Amygdala (tissue), 56 donors: ENCODE results near the gene PLPPR4.
"Not testable (repeated sequence)": the region's sequence is repeated elsewhere in the genome, so short reads cannot be mapped to it uniquely, and the experiment has no call there.

Source experiments
- DNase-seq, 56 donors: peaks; one replicate each; lab custom pipeline; 2025; lab: John Stamatoyannopoulos, UW

The PLPPR4 gene

GRCh38 chr1:99268021-99268420 is 3.7 kb downstream of the PLPPR4 start:
- no peak for DNase-seq

DNA sequence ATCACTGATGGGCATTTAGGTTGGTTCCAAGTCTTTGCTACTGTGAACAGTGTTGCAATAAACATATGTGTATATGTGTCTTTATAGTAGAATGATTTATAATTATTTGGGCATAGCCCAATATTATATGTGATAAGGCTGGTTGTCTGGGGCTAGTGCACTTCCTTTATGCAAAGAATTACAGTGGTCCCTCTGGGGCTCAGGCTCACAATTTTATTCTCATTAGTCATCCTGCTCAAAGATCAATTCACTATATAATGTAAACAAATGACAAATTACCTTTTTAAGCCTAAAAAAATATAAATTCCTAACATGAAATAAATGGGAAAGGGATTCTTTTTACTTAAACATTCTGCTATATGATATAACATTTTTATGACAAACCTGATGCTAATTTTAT is 5.0 kb downstream of the PLPPR4 start:
- no peak for DNase-seq

GRCh38 chr1:99270646-99271045 is 6.4 kb downstream of the PLPPR4 start:
- DNase-seq: no peak

GRCh38 chr1:99271249-99271648 is 7.0 kb downstream of the PLPPR4 start:
- no peak for DNase-seq

GRCh38 chr1:99277066-99277465 is 12.8 kb downstream of the PLPPR4 start:
- no peak for DNase-seq

- no peak for DNase-seq
Observed at GRCh38 chr1:99279525-99279924, 15.2 kb downstream of the PLPPR4 start.

DNA sequence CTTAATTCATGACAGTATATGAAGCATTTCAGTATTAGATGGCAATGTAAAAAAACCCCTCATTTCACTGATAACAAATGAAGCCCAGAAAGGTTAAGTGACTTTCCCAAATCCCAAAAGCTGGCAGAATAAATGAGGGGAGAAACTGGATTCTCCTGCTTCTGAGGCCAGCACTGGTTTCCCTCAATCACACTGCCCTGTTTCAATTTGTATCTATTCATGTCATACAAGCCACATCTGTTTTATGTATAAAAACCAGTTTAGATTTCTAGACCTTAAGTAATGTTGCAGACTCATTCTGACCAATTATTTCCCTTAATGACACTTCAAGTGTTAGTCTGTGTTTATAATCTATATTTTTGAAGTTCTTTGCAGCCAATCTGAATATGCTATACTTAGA is 16.8 kb downstream of the PLPPR4 start:
- no peak for DNase-seq

DNA sequence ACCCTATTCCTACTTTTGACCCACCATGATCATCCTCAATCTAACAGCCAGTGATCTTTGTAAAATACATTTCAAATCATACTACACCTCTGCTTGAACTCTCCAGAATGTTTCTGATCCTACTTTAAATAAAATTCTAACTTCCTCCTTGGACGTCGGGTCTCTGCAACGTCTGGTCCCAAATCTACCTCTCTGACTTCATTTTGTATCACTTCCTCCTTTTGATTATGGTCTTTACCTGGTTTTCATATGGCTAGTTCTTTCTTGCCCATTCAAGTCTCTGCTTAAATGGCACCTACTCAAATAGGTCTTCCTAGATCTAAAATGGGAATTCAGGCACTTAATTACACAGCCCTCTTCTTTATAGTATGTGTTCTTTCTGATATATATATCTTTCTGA is 18.2 kb downstream of the PLPPR4 start:
- no peak for DNase-seq

GRCh38 chr1:99283521-99283920 is 19.2 kb downstream of the PLPPR4 start:
- not testable (repeated sequence) for DNase-seq

GRCh38 chr1:99292886-99293285 is 28.6 kb downstream of the PLPPR4 start:
- DNase-seq: no peak

- DNase-seq: no peak
Observed at GRCh38 chr1:99297923-99298322, 33.6 kb downstream of the PLPPR4 start.

DNA sequence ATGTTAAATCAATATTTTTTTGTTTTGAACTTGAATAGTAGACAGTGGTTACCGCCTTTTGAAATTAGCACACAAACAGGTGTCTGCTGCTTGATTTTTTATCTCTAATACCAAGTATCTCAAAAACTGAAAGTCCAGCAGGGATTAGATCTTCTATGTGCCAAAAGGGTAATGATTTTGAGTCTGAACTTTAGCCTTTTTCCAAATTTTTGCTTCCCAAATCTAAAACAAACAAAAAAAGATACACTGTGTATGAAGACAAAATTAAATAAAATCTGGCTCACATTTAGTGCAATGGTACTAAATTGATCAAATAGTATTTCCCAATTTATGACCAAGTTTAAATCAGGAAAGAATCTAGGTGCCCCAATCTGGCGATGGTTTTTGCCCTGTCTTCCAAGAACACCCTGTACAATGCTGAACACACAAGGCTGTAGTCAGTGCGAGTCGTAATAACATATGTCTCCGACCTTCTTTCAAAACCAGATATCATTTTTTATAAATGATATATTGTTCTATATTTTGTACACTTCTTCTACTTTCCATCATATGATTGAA is 40.5 kb downstream of the PLPPR4 start:
- DNase-seq: no peak

DNA sequence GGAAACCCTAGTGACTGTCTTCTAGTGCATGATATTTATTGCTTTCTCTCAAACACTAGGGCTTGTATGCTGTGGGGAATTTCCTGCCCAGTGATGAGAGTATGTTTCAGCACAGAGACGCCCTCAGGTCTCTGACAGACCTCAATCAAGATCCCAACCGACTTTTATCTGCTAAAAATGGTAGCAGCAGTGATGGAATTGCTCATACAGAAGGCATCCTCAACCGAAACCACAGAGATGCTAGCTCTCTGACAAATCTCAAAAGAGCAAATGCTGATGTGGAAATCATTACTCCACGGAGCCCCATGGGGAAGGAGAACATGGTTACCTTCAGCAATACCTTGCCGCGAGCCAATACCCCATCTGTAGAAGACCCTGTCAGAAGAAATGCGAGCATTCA is 41.3 kb downstream of the PLPPR4 start:
- DNase-seq: no peak

DNA sequence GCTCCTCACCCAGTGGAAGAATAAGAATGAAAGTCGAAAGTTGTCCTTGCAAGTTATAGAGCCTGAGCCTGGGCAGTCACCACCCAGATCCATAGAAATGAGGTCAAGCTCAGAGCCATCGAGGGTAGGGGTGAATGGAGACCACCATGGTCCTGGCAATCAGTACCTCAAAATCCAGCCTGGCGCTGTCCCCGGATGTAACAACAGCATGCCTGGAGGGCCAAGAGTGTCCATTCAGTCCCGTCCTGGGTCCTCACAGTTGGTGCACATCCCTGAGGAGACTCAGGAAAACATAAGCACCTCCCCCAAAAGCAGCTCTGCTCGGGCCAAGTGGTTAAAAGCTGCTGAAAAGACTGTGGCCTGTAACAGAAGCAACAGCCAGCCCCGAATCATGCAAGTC is 41.8 kb downstream of the PLPPR4 start:
- DNase-seq: peak in 1 of 56 donors; percentile 2

DNA sequence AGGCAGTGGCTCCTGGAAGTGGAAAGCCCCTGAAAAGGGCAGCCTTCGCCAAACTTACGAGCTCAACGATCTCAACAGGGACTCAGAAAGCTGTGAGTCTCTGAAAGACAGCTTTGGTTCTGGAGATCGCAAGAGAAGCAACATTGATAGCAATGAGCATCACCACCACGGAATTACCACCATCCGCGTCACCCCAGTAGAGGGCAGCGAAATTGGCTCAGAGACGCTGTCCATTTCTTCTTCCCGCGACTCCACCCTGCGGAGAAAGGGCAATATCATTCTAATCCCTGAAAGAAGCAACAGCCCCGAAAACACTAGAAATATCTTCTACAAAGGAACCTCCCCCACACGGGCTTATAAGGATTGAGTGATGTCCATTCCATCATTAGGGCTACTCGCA is 42.4 kb downstream of the PLPPR4 start:
- DNase-seq: no peak

GRCh38 chr1:99315305-99315704 is 51.0 kb downstream of the PLPPR4 start:
- no peak for DNase-seq

- DNase-seq: no peak
Observed at GRCh38 chr1:99326215-99326949, 62.1 kb downstream of the PLPPR4 start.

DNA sequence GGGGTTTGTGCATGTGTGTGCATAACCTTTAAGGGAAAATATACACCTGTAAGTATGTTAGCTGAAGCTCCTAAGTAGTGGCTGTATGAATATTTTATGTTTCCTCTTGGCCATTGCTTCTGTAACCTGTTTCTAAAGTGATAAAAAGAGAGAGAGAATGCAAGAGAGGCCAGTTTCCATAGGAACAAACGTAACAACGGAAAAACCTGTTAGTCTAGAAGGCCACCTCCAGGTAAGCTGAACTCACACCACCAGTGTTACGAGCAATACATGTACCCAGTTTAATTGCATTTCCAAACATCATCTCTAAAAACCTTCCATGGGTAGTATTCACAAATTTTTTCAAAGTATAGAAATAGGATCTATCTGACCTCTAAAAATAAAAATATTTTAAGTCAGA is 63.1 kb downstream of the PLPPR4 start:
- no peak for DNase-seq

GRCh38 chr1:99328171-99328570 is 63.9 kb downstream of the PLPPR4 start:
- no peak for DNase-seq

DNA sequence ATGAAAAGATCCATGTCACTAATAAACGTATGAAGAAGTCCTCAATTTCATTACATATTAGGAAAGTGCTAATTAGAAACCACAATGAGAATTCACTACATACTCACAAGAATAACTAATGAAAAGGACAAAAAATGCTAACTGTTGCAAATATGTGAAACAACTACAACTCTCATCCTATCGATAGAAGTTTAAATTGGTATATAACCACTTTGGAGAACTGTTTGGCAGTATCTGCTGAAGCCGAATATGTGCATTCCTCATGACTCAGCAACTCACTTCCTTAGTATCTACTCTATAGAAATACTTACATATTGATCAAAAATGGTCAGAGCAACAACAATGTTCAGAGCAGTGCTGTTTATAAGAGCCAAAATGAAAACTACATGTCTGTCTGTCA is 66.8 kb downstream of the PLPPR4 start:
- no peak for DNase-seq

DNA sequence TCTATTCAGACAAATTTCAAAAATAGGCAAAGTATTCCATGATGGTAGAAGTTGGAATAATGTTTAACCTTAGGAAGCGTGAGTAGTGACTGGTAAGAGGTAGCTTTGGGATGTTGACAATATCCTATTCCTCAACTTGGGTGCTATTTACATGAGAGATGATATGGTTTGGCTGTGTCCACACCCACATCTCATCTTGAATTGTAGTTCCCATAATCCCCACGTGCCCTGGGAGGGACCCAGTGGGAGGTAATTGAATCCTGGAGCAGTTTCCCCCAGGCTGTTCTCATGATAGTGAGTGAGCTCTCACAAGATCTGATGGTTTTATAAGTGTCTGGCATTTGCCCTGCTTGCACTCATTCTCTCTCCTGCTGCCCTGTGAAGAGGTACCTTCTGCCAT is 67.3 kb downstream of the PLPPR4 start:
- no peak for DNase-seq

- DNase-seq: no peak
Observed at GRCh38 chr1:99332561-99332960, 68.3 kb downstream of the PLPPR4 start.

GRCh38 chr1:99334991-99335390 is 70.7 kb downstream of the PLPPR4 start:
- no peak for DNase-seq
